ENCODE measurements around the gene ZSCAN5B.

ZSCAN5B gene

DNA sequence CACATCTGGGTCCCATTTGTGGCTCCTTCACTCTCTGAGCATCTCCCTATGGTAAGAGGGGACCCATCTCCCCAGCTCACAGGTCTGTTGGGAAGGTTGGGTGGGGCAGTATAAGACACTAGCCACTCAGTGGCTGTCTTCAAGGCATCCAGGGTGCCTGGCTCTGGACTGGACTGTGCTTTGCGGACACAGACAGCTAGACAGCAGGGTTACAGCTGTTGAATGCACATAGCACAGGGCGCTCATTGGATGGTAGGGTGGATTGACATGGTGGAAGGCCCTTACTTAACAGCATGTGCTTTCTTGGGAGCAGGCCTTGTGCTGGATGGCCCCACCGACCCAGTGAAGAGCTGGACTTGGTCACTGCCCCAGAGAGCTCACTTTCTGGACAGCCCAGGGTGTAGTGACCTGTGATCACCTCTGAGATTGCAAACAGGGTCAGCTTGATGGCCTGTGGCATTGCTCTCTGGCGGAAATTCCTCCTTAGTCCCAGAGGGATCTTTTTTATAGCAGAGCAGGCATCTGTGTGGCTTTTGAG lies 54.6 kb downstream of the ZSCAN5B start:
- DNase-seq = no peak

DNA sequence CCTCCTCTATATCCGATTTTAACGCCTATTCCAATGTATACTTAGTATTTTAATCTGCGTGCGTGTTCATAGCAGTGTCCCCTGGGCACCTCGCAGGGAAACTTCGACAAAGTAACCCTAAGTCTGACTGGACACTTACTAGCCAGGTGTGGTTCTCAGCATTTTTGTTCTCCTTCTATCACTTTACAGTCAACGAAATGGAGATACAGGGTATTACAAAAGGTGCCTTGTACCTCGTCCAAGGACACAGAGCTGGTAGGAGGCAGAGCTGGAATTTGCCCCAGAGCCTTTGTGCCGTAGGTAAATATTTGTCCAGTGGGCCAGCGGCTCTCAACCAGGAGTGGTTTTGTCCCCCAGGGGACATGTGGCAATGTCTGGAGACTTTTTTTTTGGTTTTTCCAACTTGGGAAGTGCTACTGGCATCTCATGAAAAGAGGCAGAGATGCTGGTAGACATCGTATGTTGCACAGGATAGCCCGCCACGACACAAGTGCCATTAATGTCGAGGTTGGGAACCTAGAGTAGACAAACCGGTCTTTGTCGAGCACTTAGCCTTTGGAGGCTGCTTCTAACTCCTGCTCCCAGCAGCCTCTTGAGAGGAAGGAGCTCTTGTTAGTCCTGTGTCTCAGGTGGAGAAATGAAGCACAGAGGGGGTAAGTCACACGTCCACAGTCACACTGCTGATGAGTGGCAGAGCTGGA lies 55.3 kb downstream of the ZSCAN5B start:
- DNase-seq = no peak

DNA sequence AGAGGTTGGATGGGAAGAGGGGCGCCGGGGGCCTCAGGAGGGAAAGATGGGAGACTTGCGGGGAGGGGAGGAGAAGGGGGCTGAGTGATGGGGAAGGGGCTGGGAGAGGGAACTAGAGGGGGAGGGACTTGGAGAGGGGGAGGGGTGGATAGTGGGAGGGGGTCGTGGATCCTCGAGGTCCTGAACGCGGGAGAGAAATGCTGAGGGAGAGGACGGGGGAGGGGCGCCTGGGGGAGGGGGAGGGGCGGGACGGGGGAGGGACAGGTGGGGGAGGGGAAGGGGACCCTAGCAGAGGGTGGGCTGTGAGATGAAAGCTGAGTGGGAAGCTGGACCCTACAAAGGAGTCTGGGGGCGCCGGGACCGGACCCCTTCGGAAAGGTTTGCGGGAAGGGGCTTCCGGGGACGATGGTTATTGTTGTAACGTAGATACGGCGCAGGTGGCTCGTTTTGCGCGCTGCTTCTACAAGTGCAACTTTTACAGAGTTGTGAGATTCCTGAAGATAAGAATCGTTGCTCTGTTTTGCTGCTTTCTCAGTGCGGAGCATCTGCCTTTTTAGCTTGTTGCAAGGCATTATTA lies 56.1 kb downstream of the ZSCAN5B start:
- no peak for DNase-seq

DNA sequence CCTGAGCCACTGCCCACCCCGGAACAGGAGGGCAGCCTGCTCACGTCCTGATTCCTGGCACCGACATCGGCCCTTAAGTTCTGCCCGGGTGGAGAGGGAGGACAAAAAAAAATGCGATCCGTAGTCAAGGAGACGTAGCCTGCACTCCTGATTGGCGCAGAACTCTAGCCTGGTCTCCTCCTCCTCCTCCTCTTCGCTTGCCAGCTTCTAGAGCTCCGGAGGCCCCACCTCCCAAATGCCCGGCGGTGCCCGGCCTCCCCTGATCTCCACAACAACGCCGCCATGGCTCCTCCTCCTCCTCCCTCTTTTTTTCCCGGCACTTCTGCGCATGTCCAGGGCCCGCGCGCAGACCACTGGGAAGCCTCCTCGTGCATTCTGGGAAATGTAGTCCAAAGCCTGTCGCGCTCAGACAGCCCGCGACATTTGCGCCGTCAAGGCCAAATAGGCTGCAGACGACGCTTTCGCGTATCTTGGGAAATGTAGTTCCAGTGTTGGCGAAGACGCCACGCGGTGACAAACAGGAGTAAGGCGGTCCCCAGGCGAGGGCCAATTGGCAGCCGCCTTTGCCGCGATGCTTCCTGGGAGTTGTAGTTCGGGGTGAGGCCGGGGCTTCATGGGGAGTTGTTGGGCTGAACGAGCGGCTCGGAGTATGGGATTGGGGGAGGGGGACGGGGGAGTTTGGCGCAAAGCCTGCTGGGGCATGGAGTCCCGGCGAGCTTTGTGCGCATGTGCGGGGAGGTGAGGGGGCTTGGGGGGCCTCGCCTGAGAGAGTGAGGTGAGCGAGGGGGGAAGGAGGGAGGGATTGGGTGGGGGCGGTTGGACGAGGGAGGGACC lies 56.8 kb downstream of the ZSCAN5B start, which contains the start of gene ZNF444:
Gene ZNF444, plus strand, starts transcription at position 705 of the 834 bp plus-strand sequence. CDS start 5,625 bp downstream, outside the sequence.
- peak; percentile 99 for DNase-seq

DNA sequence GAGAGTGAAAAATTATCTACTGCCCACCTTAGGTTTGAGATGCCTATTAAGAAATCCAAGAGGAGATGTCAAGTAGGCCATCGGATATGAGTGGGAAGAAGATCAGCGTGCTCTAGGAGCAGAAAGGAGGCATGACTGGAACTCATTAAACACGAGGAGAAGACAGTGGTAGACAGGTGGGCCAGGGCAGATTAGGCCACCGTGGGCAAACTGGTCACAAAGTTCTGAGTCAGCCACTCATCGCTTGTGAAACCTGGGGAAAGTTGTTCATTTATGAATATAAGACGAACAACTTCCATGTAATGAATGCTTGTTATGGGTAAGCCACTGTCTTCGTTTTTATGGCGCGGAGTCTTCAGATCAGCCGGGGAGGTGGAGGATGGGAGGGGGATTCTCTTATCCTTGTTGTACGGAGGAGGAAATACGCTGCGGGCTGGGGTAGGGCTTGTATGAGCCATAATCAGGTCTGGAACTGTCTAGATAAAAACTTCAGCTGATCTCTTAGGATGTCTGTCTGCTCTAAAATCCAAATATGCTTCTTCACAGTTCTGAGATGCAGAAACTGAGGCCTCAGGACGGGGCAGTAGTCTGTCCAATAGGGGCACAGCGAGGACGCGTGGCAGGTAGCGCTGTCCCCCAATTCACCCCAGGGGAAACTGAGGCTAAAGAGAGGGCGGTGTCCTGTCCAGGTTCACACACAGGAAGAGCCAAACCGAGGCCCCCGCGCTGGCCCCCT lies 57.6 kb downstream of the ZSCAN5B start:
- no peak for DNase-seq

All from SHP77 (cell line).